ENCODE results near the gene ZNF141.
"Not testable (repeated sequence)": the region's sequence is repeated elsewhere in the genome, so short reads cannot be mapped to it uniquely, and the experiment has no call there.

The ZNF141 gene

DNA sequence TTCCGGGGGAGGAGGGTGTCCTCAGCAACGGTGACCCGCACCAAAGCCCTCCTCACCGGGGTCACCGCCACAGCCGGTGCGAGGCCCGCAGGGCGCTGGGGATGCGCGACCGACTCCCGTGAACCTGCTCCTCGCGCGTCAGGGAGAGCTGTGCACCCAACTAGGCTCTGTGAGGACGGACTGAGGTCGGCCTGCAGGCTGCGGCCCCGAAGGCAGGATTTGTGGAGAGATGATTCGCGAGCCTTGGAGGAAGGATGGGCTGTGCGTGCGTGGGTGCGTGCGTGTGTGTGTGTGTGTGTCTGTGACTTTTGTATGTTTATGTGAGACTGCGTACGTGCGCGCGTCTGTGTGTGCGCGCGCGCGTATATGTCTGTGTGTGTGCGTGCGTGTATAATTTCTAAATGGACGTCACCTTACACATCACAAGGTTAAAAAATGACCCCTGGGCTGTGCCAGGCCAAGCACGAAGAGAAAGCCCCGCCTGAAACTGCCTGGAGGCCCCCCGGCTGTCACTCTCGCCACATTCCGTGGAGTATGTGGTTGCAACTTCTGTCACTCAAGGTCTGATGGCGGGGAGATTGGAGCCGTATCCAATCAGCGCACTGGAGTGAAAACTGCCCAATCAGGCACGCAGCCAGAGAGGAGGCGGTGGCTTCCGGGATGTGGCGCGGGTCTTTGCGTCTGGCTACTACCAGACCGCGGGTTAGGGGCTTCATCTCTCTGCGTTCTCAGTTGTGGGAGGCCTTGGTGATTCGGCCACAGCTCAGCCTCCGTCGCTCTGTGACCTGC is at the start of gene ZNF141:
Gene ZNF141, plus strand, starts transcription at position 672 of the 789 bp plus-strand sequence. CDS start 170 bp downstream, outside the sequence.
- peak; percentile 79 for DNase-seq

DNA sequence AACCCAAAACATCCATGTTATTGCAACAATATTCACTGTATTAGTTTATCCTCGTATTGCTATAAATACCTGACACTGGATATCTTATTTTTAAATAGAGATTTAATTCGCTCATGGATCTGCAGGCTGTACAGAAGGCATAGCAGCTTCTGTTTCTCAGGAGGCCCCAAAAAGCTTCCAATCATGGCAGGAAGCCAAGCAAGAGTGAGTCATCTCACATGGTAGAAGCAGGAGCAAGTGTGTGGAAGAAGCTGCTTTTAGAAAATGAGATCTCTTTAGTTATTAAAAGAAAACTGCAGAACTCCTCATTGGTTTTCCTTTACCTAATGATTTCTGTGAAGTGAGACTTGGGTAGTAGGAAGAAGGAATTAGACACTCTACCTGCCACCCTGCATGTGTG is 48.7 kb upstream of the ZNF141 start:
- no peak for DNase-seq

DNA sequence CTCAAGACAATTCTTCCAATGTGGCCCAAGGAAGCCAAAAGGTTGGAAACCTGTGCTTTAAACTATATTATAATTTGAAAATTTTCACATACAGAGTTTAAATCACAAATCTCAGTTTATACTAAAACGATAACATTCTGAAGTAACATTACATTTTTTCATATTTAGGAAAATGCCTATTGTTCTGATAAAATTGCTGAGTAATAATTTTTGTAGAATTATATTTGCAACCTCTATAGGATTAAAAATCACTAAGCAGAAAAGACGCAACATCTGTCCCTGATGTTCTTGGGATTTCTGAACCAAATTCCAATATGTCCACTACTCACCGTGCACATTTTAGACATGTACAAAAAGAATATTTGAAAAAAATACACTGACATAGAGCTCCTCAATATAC is 42.9 kb upstream of the ZNF141 start:
- no peak for DNase-seq

DNA sequence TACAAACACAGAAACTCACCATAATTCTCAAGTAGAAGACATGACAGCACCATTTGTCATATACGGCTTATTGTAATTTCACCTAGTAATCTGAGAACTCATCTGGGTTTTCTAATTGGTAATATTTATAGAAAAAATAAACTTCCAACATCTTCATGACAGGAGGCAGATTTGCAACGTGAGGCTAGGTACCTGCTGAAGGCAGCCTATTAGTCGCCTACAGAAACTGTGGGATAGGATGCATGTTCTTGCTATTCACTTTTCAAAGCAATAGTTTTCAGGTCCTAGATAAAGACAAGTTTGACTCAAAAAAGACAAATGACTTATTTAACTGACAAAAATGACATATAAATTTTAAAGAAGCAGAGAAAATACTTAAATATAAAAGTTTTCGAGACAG is 35.2 kb upstream of the ZNF141 start:
- DNase-seq, result no peak

DNA sequence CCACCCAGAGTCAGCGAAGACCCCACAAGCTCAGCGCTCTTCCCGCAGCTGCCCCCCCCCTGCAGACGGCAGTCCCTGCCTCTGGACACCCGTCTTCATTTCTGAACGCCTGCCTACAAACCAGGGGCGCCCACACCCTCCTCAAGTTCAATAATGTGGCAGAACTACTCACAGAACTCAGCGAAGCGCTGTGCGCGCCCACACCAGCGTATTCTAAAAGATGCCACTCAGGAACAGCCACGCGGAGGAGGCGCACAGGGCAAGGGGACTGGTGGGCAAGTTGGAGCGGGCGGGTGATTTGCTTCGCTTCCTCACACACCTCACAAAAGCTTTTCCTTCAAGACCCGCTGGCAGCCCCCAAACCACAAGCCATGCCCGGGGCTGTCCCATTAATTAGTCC is 33.1 kb upstream of the ZNF141 start:
- not testable (repeated sequence) for DNase-seq

DNA sequence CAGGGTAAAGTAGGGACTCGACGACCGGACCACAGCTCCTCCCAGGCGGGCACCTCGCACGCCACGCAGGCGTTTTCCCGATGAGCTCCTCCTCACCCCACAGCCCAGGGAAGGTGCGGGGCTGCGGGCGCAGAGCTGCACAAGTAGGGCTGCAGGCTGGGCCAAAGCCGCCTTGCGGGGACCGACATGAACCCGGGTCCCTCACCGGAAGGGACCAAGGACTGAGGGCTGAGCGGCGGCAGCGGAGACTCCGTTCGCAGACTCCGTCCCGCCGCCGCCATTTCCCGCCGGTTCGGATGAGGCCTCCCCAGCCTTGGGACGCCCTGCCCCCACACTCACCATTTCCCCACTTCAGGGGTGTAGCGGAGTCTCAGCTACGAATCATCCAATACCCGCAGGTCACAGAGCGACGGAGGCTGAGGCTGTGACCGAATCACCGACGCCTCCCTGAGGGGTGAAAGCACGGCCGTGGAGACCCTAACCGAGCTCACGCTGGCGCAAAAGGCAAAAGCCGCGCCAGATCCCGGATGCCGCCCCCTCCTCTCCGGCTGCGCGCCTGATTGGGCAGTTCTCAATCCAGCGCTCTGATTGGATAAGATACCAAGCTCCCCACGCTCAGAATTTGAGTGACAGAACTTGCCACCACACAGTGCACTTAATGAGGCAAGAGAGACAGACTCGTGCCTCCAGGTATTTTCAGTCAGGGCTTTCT is 32.5 kb upstream of the ZNF141 start, which contains the start of gene ZNF732:
Gene ZNF732, minus strand, starts transcription at position 506 of the 712 bp plus-strand sequence. Its CDS starts 164 bp downstream, at position 342.
- peak; percentile 74 for DNase-seq

DNA sequence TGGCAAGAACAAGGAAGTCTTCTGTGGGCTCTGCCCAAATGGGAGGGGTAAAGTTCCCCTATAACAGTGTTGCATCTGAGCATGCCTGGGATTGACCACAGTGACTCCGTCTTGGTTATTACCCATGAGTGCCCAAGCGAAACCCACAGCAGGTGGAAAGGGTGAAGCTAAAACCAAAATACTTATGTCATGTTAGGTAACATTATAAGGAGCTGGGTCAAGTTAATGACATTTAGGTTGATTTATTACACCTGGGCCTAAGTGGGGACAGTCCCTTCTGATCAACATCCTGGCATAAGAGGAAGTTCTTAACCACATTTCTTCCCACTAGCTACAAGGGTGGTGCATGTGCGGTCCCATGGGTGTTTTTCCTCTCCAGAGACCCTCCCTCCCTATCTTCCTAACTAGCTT is 31.1 kb upstream of the ZNF141 start:
- no peak for DNase-seq

DNA sequence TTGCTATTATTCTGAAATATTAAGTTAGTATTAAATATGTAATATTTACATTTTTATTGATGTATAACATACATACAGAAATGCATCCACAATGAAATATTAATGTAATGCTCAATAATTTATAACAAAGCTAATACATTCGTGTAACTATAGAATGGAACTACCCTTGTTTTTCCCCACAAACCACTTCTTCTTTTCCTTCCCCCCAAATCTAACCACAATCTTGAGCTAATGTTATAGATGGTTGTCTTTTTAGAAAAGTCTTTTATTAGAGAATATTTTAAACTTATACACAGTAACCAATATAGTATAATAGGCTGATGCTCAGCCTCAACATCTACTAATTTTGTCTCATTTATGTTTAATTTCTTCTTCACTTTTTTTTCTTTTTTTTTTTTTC is 27.8 kb upstream of the ZNF141 start:
- no peak for DNase-seq

DNA sequence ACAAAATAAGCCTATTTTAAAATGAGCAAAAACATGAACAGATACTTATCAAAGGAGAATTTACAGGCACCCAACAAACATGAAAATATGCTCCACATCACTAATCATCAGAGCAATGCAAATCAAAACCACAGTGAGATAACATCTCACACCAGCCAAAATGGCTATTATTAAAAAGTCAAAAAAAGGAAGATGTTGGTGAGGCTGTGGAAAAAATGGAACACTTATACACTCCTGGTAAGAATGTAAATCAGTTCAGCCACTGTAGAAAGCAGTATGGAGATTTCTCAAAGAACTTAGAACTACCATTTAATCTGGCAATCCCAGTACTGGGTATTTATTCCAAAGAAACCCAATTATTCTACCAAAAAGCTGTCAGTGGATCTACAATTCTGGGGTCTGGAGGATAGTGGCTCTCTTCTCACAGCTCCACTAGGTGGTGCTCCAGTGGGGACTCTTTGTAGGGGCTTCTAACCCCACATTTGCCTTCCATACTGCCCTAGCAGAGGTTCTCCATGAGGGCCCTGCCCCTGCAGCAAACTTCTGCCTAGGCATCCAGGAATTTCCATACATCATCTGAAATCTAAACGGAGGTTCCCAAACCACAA is 23.2 kb upstream of the ZNF141 start:
- DNase-seq, result no peak

DNA sequence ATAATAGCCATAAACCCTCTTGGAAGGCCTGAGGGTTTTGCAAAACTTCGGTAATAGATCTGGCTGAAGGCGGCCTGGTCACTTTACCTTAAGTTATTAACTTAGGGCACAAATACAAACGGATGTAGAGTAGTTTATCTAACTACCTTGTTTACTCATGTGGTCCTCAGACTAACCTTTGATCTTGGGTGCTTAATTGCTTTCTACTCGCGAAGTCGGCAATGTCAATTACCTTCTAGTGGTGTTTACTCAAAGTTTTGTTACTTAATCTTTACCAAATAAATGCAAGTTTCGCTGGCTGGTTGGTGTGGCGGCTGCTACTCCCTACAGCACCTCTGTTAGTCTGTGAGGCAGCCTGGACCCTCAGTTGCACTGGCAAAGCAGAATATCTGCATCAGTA is 8.9 kb upstream of the ZNF141 start:
- DNase-seq, result no peak

DNA sequence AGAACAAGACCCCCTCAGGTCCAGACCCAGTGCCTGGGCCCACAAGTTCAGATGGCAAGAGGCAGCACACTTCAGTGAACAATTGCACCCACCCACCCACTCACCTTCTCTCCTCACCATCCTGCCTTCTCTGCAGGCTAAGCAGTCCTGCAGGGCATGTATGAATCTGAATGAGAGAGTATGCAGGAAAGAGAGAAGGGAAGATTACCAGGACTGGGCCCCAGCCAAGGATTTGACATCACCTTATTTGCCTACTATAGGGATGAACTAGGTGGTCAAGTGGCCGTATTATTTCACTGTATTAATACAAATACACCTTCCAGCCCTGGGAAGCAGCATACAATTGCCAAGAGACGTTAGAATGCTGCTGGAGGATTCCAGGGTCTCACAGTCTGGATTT is 2.1 kb upstream of the ZNF141 start:
- no peak for DNase-seq

DNA sequence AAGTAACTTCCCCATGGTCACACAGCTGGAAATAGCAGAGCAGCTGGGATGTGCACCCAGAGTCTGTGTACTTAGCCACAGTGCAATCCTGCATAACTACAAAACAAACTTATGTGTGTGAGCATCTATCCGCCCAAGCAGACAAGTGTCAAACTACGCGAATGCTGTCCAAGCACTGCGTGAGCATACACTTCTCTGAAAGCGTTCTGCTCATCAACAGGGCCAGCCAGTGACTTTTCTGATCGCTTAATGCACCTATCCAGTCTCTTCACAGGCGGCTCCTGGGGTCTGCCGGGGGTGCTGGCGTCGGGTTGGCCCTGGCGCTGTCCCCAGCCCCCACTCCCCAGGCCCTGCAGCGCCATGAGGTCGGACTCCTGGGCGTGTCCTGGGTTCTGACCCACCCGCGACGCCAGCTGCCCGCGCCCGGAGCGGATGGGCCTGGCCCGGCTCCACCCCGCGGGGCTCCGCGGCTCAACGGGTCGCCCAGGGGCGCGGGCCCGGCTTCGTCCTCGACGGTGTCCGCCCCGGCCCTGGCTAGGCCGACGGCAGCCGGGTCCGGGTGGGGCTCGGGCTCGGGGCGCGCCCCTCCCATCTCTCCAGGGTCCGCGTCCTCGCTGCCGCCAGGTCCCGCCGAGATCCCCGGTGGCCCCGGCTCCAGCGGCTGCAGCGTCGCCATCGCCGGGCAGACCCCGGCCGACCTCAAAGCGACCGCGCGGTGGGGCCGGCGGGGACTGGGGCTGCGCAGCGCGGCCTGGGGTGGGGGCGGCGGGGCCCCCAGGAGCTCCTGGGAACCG is 1.3 kb upstream of the ZNF141 start:
- DNase-seq, result no peak

DNA sequence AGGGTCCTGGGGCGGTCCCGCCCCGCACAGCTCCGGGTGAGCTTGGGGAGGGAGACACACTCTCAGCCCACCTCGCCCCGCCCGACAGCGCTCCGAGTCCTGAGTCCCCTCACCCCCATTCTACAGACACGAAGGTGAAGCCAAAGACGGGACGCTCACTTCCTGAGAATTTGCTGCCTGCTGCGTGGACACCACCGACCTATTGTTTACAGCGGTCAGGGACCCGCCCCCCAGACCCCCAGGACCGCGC is 796 bp upstream of the ZNF141 start:
- DNase-seq, result peak; percentile 5

DNA sequence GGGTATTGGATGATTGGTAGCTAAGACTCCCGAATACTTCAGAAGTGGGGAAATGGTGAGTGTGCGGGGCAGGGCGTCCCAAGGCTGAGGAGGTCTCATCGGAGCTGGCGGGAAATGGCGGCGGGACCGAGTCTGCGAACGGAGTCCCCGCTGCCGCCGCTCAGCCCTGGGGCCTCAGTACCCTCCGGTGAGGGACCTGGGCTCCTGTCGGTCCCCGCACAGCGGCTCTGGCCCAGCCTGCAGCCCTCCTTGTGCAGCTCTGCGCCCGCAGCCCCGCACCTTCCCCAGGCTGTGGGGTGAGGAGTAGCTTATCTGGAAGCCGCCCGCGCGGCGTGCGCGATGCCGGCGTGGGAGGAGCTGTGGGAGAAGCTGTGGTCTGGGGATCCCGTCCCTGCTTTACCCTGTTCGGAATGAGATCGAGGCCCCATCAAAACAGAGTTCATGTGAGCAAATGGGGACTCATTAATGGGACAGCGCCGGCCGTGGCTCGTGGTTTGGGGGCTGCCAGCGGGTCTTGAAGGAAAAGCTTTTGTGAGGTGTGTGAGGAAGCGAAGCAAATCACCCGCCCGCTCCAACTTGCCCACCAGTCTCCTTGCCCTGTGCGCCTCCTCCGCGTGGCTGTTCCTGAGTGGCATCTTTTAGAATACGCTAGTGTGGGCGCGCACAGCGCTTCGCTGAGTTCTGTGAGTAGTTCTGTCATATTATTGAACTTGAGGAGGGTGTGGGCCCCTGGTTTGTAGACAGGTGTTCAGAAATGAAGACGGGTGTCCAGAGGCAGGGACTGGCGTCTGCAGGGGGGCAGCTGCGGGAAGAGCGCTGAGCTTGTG is 531 bp downstream of the ZNF141 start:
- DNase-seq, result no peak

DNA sequence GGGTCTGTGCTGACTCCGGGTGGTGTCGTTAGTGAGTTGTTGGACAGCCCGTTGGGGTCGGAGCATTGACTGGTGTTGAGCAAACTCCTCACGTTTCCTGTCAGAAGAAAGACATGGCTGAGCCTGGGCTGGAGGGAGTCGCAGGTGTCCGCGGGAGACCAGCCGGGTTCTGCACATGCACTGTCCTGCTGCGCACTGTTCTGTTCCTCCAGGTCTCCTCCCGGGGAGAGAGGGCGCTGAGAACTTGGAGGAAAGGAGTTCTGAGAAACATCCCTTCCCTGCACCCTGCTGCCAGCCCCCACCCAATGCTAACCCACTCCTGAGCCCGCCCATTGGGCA is 1.1 kb downstream of the ZNF141 start:
- no peak for DNase-seq

DNA sequence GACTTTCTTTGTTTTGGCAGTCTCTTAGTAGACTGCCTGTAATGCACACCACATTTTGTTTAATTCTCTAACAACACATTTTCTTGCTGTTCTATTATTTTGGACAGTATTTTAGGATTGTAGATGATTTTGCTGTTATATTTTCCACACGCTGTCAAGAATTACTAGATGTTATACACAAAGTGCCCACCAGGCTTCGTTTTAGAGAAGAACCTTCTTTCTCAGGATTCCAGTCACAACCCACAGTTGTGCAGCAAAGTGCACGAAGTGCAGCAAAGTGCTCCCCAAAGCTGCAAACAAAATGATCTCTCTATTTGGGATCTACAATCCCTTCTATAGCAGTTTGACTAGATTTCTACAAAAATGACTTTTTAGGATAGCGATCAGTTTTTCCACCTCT is 2.4 kb downstream of the ZNF141 start:
- no peak for DNase-seq

DNA sequence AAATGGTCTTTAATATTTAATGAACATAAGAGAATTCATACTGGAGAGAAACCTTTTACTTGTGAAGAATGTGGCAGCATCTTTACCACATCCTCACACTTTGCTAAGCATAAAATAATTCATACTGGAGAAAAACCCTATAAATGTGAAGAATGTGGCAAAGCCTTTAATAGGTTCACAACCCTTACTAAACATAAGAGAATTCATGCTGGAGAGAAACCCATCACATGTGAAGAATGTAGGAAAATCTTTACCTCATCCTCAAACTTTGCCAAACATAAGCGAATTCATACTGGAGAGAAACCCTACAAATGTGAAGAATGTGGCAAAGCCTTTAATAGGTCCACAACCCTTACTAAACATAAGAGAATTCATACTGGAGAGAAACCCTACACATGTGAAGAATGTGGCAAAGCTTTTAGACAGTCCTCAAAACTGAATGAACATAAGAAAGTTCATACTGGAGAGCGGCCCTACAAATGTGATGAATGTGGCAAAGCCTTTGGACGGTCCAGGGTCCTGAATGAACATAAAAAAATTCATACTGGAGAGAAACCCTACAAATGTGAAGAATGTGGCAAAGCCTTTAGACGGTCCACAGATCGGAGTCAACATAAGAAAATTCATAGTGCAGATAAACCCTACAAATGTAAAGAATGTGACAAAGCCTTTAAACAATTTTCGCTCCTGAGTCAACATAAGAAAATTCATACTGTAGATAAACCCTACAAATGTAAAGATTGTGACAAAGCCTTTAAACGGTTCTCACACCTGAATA is 35.6 kb downstream of the ZNF141 start:
- no peak for DNase-seq

DNA sequence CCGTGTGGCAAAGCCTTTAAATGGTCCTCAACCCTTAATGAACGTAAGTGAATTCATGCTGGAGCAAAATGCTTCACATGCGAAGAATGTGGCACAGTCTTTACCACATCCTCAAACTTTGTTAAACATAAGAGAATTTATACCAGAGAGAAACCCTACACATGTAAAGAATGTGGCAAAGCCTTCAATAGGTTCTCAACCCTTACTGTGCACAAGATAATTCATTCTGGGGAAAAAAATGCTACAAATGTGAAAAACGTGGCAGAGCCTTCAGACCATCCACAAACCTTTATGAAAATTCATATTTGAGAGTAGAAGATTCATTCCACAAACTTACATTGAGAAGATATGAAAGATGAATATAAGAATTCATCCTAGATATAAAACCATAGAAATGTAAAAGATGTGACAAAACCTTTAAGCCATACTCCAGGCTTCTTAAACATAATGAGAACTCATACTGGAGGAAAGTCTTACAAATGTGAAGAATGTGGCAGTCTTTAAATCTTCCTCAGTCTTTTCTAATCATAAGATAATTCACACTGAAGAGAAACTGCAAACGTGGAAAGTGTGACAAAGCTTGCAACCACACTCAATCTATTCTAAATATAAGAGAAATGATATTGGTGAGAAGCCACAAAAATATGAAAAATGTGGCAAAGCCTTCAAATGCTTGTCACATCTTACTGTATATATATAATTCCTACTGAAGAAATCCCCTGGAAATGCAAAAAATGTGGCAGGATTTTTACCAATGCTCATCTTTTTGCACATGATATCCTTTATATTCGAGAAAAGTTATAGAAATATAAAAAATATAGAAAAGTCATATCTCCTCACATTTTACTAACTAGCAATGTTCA is 36.9 kb downstream of the ZNF141 start:
- DNase-seq, result no peak

DNA sequence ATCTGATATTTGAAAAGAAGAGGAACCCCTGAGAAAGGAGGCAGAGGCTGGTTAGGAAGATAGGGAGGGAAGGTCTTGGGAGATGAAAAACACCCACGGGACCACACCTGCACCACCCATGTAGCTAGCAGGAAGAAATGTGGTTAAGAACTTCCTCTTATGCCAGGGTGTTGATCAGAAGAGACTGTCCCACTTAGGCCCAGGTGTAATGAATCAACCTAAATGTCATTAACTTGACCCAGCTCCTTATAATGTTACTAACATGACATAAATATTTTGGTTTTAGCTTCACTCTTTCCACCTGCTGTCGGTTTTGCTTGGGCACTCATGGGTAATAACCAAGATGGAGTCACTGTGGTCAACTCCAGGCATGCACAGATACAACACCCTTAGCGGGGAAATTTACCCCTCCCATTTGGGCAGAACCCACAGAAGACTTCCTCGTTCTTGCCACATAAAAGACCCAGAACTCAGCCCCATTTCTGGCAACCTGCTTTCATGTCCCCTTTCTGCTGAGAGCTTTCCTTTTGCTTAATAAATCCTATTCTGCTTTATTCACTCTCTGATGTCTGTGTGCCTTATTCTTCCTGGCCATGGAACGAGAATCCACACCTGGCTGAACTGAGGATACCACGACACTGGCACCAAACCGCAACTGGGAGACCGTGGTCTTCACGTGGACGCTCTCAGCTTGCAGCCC is 46.8 kb downstream of the ZNF141 start:
- no peak for DNase-seq
